HepG2 (cell line): ENCODE data around the gene CHRD. TPM values are rescaled to one million over a fixed set of nuclear protein-coding genes. Genes with fewer than 3 reads are reported as not detected.

Experiments used
- ATAC-seq: fragments of 200-7000 bp; cut with Tn5 transposase; 3 replicates; pipeline ENCODE4 v1.9.1; 2020; ENCODE audit warnings: mild to moderate bottlenecking, moderate library complexity
- BruUV-seq: library from RNA; stranded (reverse); fragments of 400-500 nt; replicated peaks from 2 replicates; lab custom pipeline; 2021; lab: Mats Ljungman, UMichigan
- CTCF ChIA-PET: fragments of 300-600 bp; formaldehyde crosslinking; extraction: SDS; loops from one replicate; lab custom pipeline; 2021; ENCODE audit warnings: low total read pairs, inconsistent platforms, low intra/inter-chr PET ratio; lab: Yijun Ruan, JAX
- POLR2A ChIA-PET: fragments of 350-600 bp; sonication (Branson Sonifier 250); formaldehyde crosslinking; loops from one replicate; lab custom pipeline; 2020; ENCODE audit warnings: antibody characterized with exemption, inconsistent platforms; lab: Yijun Ruan, JAX
- DNase-seq: peaks from one replicate; pipeline ENCODE4 v3.0.0-alpha.2; 2015; ENCODE audit warnings: low spot score
- FAIRE-seq: peaks from 3 replicates; lab custom pipeline; 2011; peaks lifted over from hg19 to GRCh38; lab: Jason Lieb, UNC
- H2AFZ ChIP-seq: one replicate; pipeline ENCODE4 v1.6.1; 2011; ENCODE audit warnings: low read length, inconsistent platforms
- H3K27ac ChIP-seq: fragments of 300-600 bp; 3 replicates; pipeline ENCODE4 v1.8.0; 2011; ENCODE audit warnings: mixed run types, mild to moderate bottlenecking, mixed read lengths, low read length, inconsistent platforms; ENCODE audit not compliant: insufficient read depth; ENCODE audit errors: extremely low read length
- H3K27me3 ChIP-seq, 2 experiments: fragments of 200-600 bp in 1 of 2; 2 replicates in 1 of 2; 3 replicates in 1 of 2; pipeline versions ENCODE4 v1.6.0 to v1.8.0; 2011; ENCODE audit warnings: low read length in 2 of 2, mild to moderate bottlenecking in 2 of 2, moderate library complexity in 2 of 2, inconsistent platforms in 1 of 2; ENCODE audit not compliant: insufficient read depth in 2 of 2, control insufficient read depth in 1 of 2
- H3K36me3 ChIP-seq, 2 experiments: fragments of 200-600 bp in 1 of 2; replicated peaks in 1 of 2; 2 replicates in 1 of 2; 3 replicates in 1 of 2; pipeline versions ENCODE4 v1.5.1 to v1.8.0; 2011; ENCODE audit warnings: low read length in 2 of 2, inconsistent platforms in 1 of 2; ENCODE audit not compliant: insufficient read depth in 2 of 2, control insufficient read depth in 1 of 2
- H3K4me1 ChIP-seq: 2 replicates; pipeline ENCODE4 v1.5.1; 2012; ENCODE audit warnings: low read length, inconsistent platforms; ENCODE audit not compliant: insufficient read depth
- H3K4me2 ChIP-seq: 2 replicates; pipeline ENCODE4 v1.6.0; 2011; ENCODE audit warnings: low read depth, low read length, inconsistent platforms
- H3K4me3 ChIP-seq, 3 experiments: fragments of 200-600 bp in 1 of 3; sonication (generic), shearing (Covaris generic) in 1 of 3; replicated peaks in 1 of 3; 2 replicates each; pipeline ENCODE4 v1.5.1; 2011 to 2016; ENCODE audit warnings: low read length in 3 of 3, inconsistent platforms in 2 of 3, low read depth in 2 of 3, mild to moderate bottlenecking in 2 of 3, control low read depth in 1 of 3, mixed read lengths in 1 of 3; ENCODE audit not compliant: insufficient read depth in 1 of 3
- H3K79me2 ChIP-seq: one replicate; pipeline ENCODE4 v1.6.1; 2011; ENCODE audit warnings: low read length, inconsistent platforms; ENCODE audit not compliant: insufficient read depth
- H3K9ac ChIP-seq: 2 replicates; pipeline ENCODE4 v1.6.0; 2011; ENCODE audit warnings: mild to moderate bottlenecking, low read depth, low read length, inconsistent platforms; ENCODE audit not compliant: insufficient read depth
- H3K9me3 ChIP-seq: 2 replicates; pipeline ENCODE4 v1.5.1; 2012; ENCODE audit warnings: mild to moderate bottlenecking, low read length
- H4K20me1 ChIP-seq: 2 replicates; pipeline ENCODE4 v1.6.0; 2011; ENCODE audit warnings: inconsistent platforms, mild to moderate bottlenecking, low read length, moderate library complexity; ENCODE audit not compliant: insufficient read depth
- ATF7-NPFF ChIP-seq: sonication (generic); formaldehyde crosslinking; IDR thresholded peaks from 2 replicates; pipeline ENCODE4 v1.8.1; 2023; ENCODE audit warnings: mild to moderate bottlenecking, low read depth, missing genetic modification reagents, moderate library complexity
- DR1 ChIP-seq: sonication (generic); formaldehyde crosslinking; IDR thresholded peaks from 2 replicates; pipeline ENCODE4 v1.8.0; 2021; ENCODE audit warnings: mild to moderate bottlenecking, missing genetic modification reagents, inconsistent platforms
- KLF6 ChIP-seq: IDR thresholded peaks from 2 replicates; pipeline ENCODE4 v1.8.0; 2016; ENCODE audit warnings: missing biosample characterization, missing genetic modification reagents
- KMT2A ChIP-seq: sonication (generic); formaldehyde crosslinking; IDR thresholded peaks from 2 replicates; pipeline ENCODE4 v1.4.0; 2020; ENCODE audit warnings: missing genetic modification reagents
- NAIF1 ChIP-seq: sonication (generic); formaldehyde crosslinking; IDR thresholded peaks from 2 replicates; pipeline ENCODE4 v1.5.0; 2020; ENCODE audit warnings: mild to moderate bottlenecking, missing genetic modification reagents, borderline replicate concordance
- NCOR1 ChIP-seq: fragments of 200-600 bp; sonication (generic); IDR thresholded peaks from 2 replicates; pipeline ENCODE4 v1.7.0; 2017; ENCODE audit warnings: antibody characterized with exemption, low read length, borderline replicate concordance
- POLR2AphosphoS5 ChIP-seq: IDR thresholded peaks from 2 replicates; pipeline ENCODE4 v1.6.1; 2012; ENCODE audit warnings: low read depth, low read length
- SALL1 ChIP-seq: sonication (generic); formaldehyde crosslinking; IDR thresholded peaks from 2 replicates; pipeline ENCODE4 v1.8.0; 2022; ENCODE audit warnings: mild to moderate bottlenecking, missing genetic modification reagents
- SMARCC2 ChIP-seq: fragments of 450-650 bp; IDR thresholded peaks from 2 replicates; pipeline ENCODE4 v1.6.1; 2017; ENCODE audit warnings: antibody characterized with exemption, mild to moderate bottlenecking
- ZNF136 ChIP-seq: sonication (generic); formaldehyde crosslinking; IDR thresholded peaks from 2 replicates; pipeline ENCODE4 v1.8.1; 2022; ENCODE audit warnings: low read depth, mild to moderate bottlenecking, moderate library complexity, missing genetic modification reagents
- ZNF672 ChIP-seq: sonication (generic); formaldehyde crosslinking; IDR thresholded peaks from 2 replicates; pipeline ENCODE4 v1.8.1; 2022; ENCODE audit warnings: missing genetic modification reagents
- ZNF7 ChIP-seq: IDR thresholded peaks from 2 replicates; pipeline ENCODE4 v1.6.1; 2016; ENCODE audit warnings: missing biosample characterization, missing genetic modification reagents
- WGBS: methylation state at CpG from one replicate; pipeline ENCODE4 v1.1.6; 2017; ENCODE audit warnings: low lambda C conversion rate; 5-methylcytosine and 5-hydroxymethylcytosine counted together
- in situ Hi-C: cut with HindIII; loops from 2 replicates; pipeline ENCODE4 v1.10.0; 2017; ENCODE audit warnings: low pct_unique_long_range_greater_than_20kb; ENCODE audit not compliant: extremely low pct_ligation_motif_present
- intact Hi-C: fragments of 100-400 bp; cut with micrococcal nuclease; formaldehyde crosslinking; loops from one replicate; pipeline ENCODE4 v1.10.0; 2022; ENCODE audit not compliant: unreplicated experiment
- polyA plus RNA-seq, 8 experiments: library from polyadenylated mRNA; depleted of rRNA in 3 of 8; stranded (reverse) in 7 of 8; unstranded in 1 of 8; fragments of >200 nt; fragmentation: Illumina TruSeq in 4 of 8; extraction: Trizol in 4 of 8; gene quantifications; 2 replicates each; pipeline versions ENCODE4 v1.2.1 to v1.2.3, GENCODE V29; 2011 to 2016; ENCODE audit warnings: low read depth in 4 of 8, missing spikeins in 1 of 8, mixed read lengths in 1 of 8; ENCODE audit not compliant: insufficient read depth in 1 of 8
- total RNA-seq, 5 experiments: library from RNA; depleted of rRNA; stranded (reverse); fragments of >200 nt; fragmentation: Illumina TruSeq; extraction: Trizol; gene quantifications; 2 replicates each; pipeline ENCODE4 v1.2.3, GENCODE V29; 2016; ENCODE audit warnings: low read depth in 1 of 5
- TF ChIP-seq, protein P1 (sequence below): IDR thresholded peaks from 2 replicates; pipeline ENCODE4 v1.6.1; 2012; ENCODE audit warnings: low read depth, low read length, improper control_type of control experiment
- TF ChIP-seq, protein P2 (sequence below): sonication (generic); formaldehyde crosslinking; IDR thresholded peaks from 2 replicates; pipeline ENCODE4 v1.5.0; 2020; ENCODE audit warnings: missing genetic modification reagents
- TF ChIP-seq, protein P3 (sequence below): sonication (generic); formaldehyde crosslinking; IDR thresholded peaks from 2 replicates; pipeline ENCODE4 v1.5.0; 2020; ENCODE audit warnings: mild to moderate bottlenecking, missing genetic modification reagents
- TF ChIP-seq, protein P4 (sequence below): sonication (generic); formaldehyde crosslinking; IDR thresholded peaks from 2 replicates; pipeline ENCODE4 v1.4.0; 2020; ENCODE audit warnings: missing genetic modification reagents

Gene CHRD
- total and polyA plus RNA-seq, 2 of the 13 experiments (the other 11 are each of a cell fraction or from before 2014, with no cell fraction given): 22.2 to 35.2 TPM

DNA sequence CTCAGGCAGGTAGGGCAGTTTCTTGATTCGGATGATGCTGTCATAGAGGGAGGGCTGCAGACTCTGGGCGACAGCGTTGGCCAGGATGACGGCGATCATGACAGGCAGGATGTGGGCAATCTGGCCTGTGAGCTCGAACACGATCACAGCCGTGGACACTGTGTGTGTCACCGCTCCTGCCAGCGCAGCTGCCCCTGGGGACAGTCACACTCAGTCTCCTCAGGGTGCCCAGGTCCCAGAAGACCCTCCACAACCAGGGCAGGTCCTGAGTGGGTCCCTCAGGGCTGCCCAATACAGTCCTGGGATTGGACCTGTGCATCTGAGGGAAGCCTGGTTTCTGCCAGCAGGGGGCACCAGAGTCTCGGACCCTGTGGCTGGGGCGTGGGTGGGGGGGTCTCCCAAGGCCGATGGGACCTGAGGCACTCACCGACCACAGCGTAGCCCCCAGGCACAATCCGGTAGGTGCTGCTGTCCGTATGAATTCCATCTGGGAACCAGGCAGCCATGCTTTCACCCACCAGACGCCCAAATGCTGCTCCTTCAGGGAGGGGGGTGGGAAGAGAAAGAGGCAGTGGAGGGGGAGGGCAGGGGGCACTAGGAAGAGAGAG is 25.6 kb upstream of the CHRD start:
- Histone ChIP-seq H3K9ac (no peak overlapping the region), H3K4me1 (peaks cover 23% of the 10 kb centered on the region), H3K27me3 (no peaks in the 10 kb centered on the region), H2AFZ (no peak overlapping the region), H3K27ac (no peak overlapping the region), H3K4me3 (no peak overlapping the region), H3K79me2 (no peaks in the 10 kb centered on the region), H3K4me2 (no peak overlapping the region), H3K9me3 (no peaks in the 10 kb centered on the region), H4K20me1 (no peaks in the 10 kb centered on the region), H3K36me3 (peaks cover 15 to 59% of the 10 kb centered on the region in 2 experiments; a peak in 4 of 5 replicates)
- peak; percentile 18 for DNase-seq
- peak; percentile 80 for ATAC-seq
- peak; percentile 37 for FAIRE-seq
- in situ Hi-C loops (loop anchor here (5.0 kb wide), 1 partner anchor 188 kb away; no protein-coding TSS in a partner anchor), intact Hi-C loops (no loop called here)
- WGBS: 76% methylated on average over 13 of the region's 18 CpGs
- CTCF ChIA-PET: interaction anchor here (1.6 to 2.1 kb wide), 2 partner anchors 18 to 190 kb away, joined by 5 to 7 read pairs; no protein-coding TSS in a partner anchor
- no TSS peak for BruUV-seq
- POLR2A ChIA-PET: interaction anchor here (1.3 kb wide), 1 partner anchor 8 kb away, joined by 5 read pairs; no protein-coding TSS in a partner anchor
- TF ChIP-seq DR1 (CRISPR knock-in tag): no peak
- TF ChIP-seq SMARCC2: no peak
- no peak for TF ChIP-seq POLR2AphosphoS5
- TF ChIP-seq, protein P1, sequence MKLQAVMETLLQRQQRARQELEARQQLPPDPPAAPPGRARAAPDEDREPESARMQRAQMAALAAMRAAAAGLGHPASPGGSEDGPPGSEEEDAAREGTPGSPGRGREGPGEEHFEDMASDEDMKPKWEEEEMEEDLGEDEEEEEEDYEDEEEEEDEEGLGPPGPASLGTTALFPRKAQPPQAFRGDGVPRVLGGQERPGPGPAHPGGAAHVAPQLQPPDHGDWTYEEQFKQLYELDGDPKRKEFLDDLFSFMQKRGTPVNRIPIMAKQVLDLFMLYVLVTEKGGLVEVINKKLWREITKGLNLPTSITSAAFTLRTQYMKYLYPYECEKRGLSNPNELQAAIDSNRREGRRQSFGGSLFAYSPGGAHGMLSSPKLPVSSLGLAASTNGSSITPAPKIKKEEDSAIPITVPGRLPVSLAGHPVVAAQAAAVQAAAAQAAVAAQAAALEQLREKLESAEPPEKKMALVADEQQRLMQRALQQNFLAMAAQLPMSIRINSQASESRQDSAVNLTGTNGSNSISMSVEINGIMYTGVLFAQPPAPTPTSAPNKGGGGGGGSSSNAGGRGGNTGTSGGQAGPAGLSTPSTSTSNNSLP: no peak
- TF ChIP-seq KLF6 (CRISPR knock-in tag): no peak
- TF ChIP-seq SALL1 (CRISPR knock-in tag): 0 out of 2 replicates have a peak, but pooled peaks have one; percentile 10
- no peak for TF ChIP-seq NCOR1
- TF ChIP-seq NAIF1 (CRISPR knock-in tag): no peak
- no peak for TF ChIP-seq KMT2A
- TF ChIP-seq, protein P2, sequence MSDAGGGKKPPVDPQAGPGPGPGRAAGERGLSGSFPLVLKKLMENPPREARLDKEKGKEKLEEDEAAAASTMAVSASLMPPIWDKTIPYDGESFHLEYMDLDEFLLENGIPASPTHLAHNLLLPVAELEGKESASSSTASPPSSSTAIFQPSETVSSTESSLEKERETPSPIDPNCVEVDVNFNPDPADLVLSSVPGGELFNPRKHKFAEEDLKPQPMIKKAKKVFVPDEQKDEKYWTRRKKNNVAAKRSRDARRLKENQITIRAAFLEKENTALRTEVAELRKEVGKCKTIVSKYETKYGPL: no peak
- TF ChIP-seq, protein P3, sequence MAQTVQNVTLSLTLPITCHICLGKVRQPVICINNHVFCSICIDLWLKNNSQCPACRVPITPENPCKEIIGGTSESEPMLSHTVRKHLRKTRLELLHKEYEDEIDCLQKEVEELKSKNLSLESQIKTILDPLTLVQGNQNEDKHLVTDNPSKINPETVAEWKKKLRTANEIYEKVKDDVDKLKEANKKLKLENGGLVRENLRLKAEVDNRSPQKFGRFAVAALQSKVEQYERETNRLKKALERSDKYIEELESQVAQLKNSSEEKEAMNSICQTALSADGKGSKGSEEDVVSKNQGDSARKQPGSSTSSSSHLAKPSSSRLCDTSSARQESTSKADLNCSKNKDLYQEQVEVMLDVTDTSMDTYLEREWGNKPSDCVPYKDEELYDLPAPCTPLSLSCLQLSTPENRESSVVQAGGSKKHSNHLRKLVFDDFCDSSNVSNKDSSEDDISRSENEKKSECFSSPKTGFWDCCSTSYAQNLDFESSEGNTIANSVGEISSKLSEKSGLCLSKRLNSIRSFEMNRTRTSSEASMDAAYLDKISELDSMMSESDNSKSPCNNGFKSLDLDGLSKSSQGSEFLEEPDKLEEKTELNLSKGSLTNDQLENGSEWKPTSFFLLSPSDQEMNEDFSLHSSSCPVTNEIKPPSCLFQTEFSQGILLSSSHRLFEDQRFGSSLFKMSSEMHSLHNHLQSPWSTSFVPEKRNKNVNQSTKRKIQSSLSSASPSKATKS (CRISPR knock-in tag): no peak
- TF ChIP-seq ZNF136 (CRISPR knock-in tag): no peak
- TF ChIP-seq, protein P4, sequence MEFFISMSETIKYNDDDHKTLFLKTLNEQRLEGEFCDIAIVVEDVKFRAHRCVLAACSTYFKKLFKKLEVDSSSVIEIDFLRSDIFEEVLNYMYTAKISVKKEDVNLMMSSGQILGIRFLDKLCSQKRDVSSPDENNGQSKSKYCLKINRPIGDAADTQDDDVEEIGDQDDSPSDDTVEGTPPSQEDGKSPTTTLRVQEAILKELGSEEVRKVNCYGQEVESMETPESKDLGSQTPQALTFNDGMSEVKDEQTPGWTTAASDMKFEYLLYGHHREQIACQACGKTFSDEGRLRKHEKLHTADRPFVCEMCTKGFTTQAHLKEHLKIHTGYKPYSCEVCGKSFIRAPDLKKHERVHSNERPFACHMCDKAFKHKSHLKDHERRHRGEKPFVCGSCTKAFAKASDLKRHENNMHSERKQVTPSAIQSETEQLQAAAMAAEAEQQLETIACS (CRISPR knock-in tag): no peak
- TF ChIP-seq ZNF672 (CRISPR knock-in tag): no peak
- no peak for TF ChIP-seq ATF7-NPFF (CRISPR knock-in tag)
- TF ChIP-seq ZNF7 (CRISPR knock-in tag): no peak
